Stomach (tissue), 4 donors: ENCODE results near the gene CMTR2.

Experiments
- EP300 ChIP-seq: sonication (generic); formaldehyde crosslinking; IDR thresholded peaks from one replicate; pipeline ENCODE4 v1.6.1; 2017; ENCODE audit warnings: antibody characterized with exemption
- TF ChIP-seq, protein P1 (sequence below), 7 experiments: fragments of 450-650 bp in 4 of 7; fragments of 200-600 bp in 3 of 7; sonication (generic) in 3 of 7; IDR thresholded peaks; one replicate each; pipeline ENCODE4 v1.5.1; 2016 to 2019; ENCODE audit warnings: antibody characterized with exemption in 7 of 7, control low read depth in 2 of 7, mild to moderate bottlenecking in 1 of 7

DNA sequence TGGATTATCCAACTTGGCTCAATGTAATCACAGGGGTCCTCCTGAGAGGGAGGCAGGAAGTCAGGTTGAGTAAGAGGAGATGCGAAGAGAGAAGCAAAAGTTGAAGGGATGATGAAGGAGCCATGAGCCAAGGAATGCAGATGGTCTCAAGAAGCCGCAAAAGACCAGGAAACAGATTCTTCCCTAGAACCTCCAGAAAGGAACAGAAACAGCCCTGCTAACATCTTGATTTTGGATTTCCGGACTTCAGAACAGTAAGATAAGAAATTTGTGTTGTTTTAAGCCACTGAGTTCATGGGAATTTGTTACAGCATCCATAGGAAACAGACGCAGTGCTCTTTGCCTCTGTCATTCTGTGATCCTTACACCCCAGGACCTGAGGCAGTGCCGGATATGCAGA, 26.8 kb downstream of the CMTR2 start:
- TF ChIP-seq, protein P1, sequence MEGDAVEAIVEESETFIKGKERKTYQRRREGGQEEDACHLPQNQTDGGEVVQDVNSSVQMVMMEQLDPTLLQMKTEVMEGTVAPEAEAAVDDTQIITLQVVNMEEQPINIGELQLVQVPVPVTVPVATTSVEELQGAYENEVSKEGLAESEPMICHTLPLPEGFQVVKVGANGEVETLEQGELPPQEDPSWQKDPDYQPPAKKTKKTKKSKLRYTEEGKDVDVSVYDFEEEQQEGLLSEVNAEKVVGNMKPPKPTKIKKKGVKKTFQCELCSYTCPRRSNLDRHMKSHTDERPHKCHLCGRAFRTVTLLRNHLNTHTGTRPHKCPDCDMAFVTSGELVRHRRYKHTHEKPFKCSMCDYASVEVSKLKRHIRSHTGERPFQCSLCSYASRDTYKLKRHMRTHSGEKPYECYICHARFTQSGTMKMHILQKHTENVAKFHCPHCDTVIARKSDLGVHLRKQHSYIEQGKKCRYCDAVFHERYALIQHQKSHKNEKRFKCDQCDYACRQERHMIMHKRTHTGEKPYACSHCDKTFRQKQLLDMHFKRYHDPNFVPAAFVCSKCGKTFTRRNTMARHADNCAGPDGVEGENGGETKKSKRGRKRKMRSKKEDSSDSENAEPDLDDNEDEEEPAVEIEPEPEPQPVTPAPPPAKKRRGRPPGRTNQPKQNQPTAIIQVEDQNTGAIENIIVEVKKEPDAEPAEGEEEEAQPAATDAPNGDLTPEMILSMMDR (IDR thresholded peaks at IDR 0.05) = no peak
- no peak for TF ChIP-seq EP300
